GM12891 (cell line): ENCODE data around the gene HMGXB3.
A peak's percentile ranks its signal among the peaks of the same experiment; 100 is the strongest.

Experiments used
- DNase-seq: peaks from one replicate; pipeline ENCODE4 v3.0.0; 2011; ENCODE audit warnings: low spot score; ENCODE audit not compliant: insufficient read length
- FAIRE-seq: peaks from 2 replicates; lab custom pipeline; 2011; peaks lifted over from hg19 to GRCh38; lab: Jason Lieb, UNC
- PAX5 ChIP-seq: IDR thresholded peaks from 2 replicates; pipeline ENCODE4 v1.6.1; 2011; ENCODE audit warnings: low read length, moderate library complexity, mild to moderate bottlenecking; ENCODE audit not compliant: insufficient read depth, severe bottlenecking
- POLR2A ChIP-seq: IDR thresholded peaks from 2 replicates; pipeline ENCODE4 v1.6.1; 2011; ENCODE audit warnings: low read depth, low read length, control low read depth
- POLR2AphosphoS5 ChIP-seq: IDR thresholded peaks from 2 replicates; pipeline ENCODE4 v1.6.1; 2011; ENCODE audit warnings: low read depth, low read length, control low read depth
- POU2F2 ChIP-seq: IDR thresholded peaks from 2 replicates; pipeline ENCODE4 v1.6.1; 2011; ENCODE audit warnings: low read depth, mild to moderate bottlenecking, control low read depth, low read length, moderate library complexity
- SPI1 ChIP-seq: IDR thresholded peaks from 2 replicates; pipeline ENCODE4 v1.6.1; 2011; ENCODE audit warnings: low read depth, low read length, control low read depth
- TAF1 ChIP-seq: IDR thresholded peaks from 2 replicates; pipeline ENCODE4 v1.6.1; 2011; ENCODE audit warnings: low read depth, low read length, control low read depth

The HMGXB3 gene

DNA sequence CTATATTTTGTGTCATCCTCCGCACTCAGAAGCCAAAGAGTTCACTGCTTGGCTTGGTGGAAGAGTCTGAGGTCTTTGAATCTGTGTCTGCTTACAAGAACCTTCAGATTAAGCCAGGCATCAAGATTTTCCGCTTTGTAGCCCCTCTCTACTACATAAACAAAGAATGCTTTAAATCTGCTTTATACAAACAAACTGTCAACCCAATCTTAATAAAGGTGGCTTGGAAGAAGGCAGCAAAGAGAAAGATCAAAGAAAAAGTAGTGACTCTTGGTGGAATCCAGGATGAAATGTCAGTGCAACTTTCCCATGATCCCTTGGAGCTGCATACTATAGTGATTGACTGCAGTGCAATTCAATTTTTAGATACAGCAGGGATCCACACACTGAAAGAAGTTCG, 19.3 kb upstream of the HMGXB3 start:
- DNase-seq (no peak), FAIRE-seq (no peak)
- TF ChIP-seq SPI1 (no peak), POLR2A (no peak), PAX5 (no peak), POU2F2 (no peak), TAF1 (no peak), POLR2AphosphoS5 (no peak)

DNA sequence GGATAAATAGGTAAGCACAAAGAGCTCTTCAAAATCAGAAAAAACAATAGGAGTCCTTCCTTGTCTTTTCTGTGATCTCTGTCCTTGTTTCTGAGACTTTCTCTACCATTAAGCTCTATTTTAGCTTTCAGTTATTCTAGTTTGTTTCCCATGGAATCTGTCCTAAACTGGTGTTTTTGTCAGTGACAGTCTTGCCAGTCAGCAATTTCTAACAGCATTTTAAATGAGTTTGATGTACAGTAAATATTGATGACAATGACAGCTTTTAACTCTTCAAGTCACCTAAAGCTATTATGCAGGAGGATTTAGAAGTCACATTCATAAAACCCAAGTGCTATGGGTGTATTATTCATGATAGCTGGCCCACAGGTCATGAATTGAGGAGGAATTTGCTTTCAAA, 18.0 kb upstream of the HMGXB3 start:
- FAIRE-seq = no peak
- no peak for TF ChIP-seq SPI1
- no peak for TF ChIP-seq POU2F2
- no peak for DNase-seq

DNA sequence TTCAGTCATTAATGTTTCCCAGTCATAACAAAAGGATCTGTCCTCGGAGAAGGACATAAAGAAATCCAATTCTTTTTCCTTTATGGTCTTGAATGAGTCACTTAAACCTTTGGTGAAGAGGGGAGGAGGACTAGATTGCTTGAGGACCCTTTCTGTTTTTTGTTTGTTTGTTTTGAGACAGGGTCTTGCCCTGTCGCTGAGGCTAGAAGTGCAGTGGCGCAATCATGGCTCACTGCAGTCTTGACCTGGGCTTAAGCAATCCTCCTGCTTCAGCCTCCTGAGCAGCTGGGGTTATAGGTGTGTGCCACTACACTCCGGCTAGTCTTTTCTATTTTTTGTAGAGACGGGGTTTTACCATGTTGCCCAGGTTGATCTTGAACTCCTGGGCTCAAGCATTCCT, 12.4 kb upstream of the HMGXB3 start:
- no peak for FAIRE-seq

DNA sequence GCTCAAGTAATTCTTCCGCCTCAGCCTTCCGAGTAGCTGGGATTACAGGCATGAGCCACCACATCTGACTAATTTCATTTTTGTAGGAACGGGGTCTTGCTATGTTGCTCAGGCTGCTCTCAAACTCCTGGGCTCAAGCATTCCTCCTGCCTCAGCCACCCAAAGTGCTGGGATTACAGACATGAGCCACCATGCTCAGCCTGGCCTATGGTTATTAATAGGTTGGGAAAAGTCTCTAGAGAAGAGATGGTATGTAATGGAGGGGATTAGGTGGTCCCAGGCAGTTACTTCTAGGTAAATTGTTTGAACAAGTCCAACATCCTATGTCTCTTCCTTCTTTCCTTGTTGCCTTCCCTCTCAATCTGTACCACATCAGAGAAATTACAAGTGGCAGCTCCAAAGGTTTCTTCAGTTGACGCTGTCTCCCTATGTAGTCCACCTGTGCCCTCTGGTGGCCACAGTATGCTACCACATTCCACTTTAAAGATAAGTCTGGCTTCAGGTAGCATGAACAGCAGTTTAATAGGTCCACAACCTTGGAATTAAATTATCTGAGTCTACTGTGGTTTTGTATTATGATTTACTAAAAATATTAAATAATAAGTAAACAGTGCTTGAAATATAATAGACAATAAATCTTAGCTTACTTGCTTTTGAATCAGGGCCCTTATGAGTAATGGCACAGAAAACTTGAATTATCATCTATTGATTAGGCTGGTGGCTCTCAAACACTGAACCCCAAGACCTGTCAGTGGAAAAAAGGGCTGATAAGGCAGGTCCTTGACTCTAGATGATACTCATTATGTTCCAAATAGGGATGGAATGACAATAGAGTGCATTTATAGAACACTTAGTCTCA, 9.8 kb upstream of the HMGXB3 start:
- FAIRE-seq = peak; percentile 92
- peak; percentile 29 for DNase-seq
- TF ChIP-seq POU2F2 = peak; percentile 35; the same call in 1 of the 2 replicates
- no peak for TF ChIP-seq TAF1

More for the DNA sequence above, 12.4 kb upstream of the HMGXB3 start:
- DNase-seq = no peak
- TF ChIP-seq POU2F2 (no peak), SPI1 (no peak), POLR2AphosphoS5 (no peak), POLR2A (no peak), TAF1 (no peak), PAX5 (no peak)

DNA sequence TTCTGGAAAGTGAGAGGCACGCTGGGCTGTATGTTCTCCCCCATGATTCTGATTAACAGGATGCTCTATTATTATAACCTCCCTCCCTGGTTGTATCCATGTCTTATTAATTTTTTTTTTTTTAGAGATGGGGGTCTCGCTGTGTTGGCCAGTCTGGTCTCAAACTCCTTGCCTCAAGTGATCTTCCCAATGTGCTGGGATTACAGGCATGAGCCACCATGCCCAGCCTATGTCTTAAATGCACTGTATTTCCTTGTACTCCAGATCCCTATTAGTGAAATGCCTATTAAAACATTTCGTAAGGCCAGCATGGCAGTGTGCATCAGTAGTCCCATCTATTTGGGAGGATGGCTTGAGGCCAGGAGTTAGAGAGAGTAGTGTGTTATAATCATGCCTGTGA, 7.1 kb upstream of the HMGXB3 start:
- FAIRE-seq (no peak), DNase-seq (no peak)
- TF ChIP-seq POLR2AphosphoS5 (no peak), SPI1 (no peak), POLR2A (no peak), POU2F2 (no peak), TAF1 (no peak), PAX5 (no peak)

DNA sequence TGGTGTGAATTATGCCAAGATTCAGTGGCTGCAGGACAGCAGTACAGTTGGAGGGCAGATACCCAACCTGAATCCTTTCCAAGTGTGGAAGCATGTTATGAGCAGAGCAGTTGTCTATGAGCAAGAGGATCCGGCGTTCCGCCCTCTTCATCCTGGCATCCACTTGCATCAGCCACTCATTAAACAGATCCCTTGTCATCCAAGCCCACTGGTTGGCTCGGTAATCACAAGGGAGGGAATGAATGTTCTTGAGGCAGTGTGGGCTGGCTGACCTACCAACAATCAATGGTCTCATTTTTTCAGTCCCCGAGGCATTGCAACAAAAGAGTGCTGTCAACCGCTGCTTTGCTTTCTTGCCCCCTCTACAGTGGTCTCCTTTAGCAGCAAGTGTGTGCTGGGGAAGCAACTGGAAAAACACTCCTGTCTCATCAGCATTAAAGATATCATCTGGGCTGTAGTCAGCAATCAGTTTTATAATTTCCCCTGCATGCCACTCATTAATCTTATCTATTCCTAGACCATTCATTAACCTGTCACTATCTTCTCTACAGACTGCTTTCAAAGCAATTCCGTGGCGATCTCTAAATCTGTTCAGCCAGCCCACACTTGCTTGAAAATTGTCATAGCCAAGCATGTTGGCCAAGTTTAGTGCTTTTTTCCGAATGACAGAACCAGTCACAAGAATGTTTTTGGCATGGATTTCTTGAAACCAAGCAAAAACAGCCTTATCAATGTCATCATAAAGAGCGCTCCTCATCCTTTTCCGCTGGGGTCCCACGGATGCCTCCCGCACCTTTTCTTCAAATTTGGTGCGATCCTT, 4.9 kb upstream of the HMGXB3 start:
- DNase-seq (no peak), FAIRE-seq (no peak)
- no peak for TF ChIP-seq SPI1
- no peak for TF ChIP-seq POLR2A
- TF ChIP-seq TAF1 = no peak
- no peak for TF ChIP-seq POLR2AphosphoS5
- no peak for TF ChIP-seq PAX5
- TF ChIP-seq POU2F2 = no peak

DNA sequence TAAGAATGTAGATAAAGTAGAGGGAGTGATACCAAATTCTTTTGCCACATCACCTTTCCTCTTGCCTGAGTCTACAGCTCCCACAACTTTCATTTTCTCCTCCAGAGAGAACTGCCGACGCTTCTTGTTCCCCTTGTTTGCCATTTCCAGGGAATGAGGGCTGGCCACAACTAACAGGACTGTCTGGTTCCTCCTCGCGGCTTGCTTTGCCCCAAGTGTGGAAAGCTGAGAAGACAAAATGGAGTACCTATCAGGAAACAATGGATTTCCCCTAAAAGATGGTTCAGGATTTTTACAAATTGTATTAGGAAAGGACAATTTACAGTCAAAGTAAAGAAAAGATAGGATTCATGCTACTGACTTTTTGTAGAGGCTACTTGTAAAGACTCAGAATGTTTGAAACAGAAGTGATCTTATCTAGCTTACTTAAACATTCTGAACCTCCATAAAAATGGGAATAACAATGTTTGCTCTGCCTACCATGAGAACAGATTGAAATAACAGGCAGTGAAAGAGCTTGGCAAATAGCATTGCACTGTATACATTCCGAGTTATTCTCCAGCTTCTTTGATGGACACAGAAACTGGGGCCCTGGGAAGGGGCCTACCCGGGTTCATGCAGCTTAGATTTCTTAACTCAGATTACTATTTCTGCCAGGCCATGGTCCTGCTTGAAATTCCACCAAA, 4.2 kb upstream of the HMGXB3 start:
- no peak for DNase-seq
- TF ChIP-seq TAF1 = no peak
- no peak for TF ChIP-seq SPI1
- TF ChIP-seq POLR2AphosphoS5 = no peak
- TF ChIP-seq POLR2A = no peak
- no peak for TF ChIP-seq PAX5
- TF ChIP-seq POU2F2 = no peak
- no peak for FAIRE-seq

DNA sequence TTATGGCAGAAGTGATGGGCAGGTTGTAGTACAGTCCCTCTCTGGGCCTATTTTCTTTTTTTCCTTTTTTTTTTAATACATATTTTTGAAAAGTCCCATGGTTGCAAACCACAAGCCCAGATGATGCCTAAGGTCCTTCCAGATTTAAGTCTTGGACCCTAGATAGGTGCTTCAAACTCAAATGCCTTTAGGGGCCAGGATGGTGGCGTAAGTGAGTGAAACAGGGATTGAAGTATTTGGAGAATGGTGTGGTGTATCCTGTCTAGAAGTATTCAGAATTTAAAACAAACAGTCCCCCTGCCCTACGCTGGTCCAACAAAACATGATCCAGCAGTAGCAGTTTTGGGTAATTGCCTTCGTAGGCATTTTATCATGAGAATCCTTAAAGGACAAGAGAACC, 2.3 kb upstream of the HMGXB3 start:
- no peak for FAIRE-seq
- TF ChIP-seq TAF1 (no peak), SPI1 (no peak), PAX5 (no peak), POLR2A (no peak), POLR2AphosphoS5 (no peak), POU2F2 (no peak)
- DNase-seq = no peak

DNA sequence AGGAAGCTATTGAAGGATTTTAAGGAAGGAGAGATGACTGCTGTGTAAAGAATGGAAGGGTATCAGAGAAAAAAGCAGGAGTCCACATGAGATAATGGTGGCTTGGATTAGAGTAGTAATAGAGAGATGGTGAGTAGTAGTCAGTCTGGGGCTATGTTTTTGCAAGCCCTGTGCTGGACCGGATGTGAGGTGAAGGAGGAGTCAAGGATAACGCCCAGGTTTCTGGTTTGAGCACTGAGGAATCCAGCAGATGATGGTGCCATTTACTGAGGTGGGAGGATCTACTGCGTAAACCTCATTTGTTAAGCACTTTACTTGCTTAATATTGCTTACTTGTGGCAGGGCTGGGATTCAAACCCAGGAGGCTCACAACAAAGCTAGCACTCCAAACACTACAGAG, 1.2 kb upstream of the HMGXB3 start:
- TF ChIP-seq POLR2A (no peak), POU2F2 (no peak), PAX5 (no peak), SPI1 (no peak), POLR2AphosphoS5 (no peak), TAF1 (no peak)

DNA sequence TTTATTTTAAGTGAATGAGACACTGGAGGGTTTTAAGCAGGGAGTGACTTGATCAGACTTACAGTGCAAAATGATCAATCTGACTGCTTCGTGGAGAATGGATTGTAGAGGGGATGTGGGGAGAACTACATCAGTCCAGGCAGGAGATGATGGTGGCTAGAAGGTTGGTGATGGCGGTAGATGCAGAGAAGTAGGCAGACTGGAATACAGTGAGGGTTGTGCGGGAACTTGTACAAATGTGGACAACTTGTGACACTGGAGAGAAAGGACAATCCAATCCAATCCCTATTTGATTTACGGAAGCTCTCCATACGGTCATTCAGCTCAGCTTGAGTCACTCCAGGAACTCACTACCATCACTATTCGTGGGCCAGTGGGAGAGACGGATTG, 678 bp upstream of the HMGXB3 start:
- TF ChIP-seq SPI1 = no peak
- TF ChIP-seq PAX5 = no peak
- no peak for TF ChIP-seq TAF1
- TF ChIP-seq POLR2A = no peak
- TF ChIP-seq POLR2AphosphoS5 = no peak
- TF ChIP-seq POU2F2 = no peak
- DNase-seq (no peak), FAIRE-seq (no peak)

More for the DNA sequence above, 1.2 kb upstream of the HMGXB3 start:
- FAIRE-seq = no peak
- DNase-seq = no peak
